HG02870 (cell line): Measurements from ENCODE around the gene FDX1.
"Not testable (repeated sequence)": the region's sequence is repeated elsewhere in the genome, so short reads cannot be mapped to it uniquely, and the experiment has no call there.

Source experiments
- ATAC-seq: cut with Tn5 transposase; IDR thresholded peaks from one replicate; pipeline ENCODE4 v1.9.1; 2021; ENCODE audit warnings: mild to moderate bottlenecking, moderate library complexity; ENCODE audit not compliant: unreplicated experiment

The FDX1 gene

DNA sequence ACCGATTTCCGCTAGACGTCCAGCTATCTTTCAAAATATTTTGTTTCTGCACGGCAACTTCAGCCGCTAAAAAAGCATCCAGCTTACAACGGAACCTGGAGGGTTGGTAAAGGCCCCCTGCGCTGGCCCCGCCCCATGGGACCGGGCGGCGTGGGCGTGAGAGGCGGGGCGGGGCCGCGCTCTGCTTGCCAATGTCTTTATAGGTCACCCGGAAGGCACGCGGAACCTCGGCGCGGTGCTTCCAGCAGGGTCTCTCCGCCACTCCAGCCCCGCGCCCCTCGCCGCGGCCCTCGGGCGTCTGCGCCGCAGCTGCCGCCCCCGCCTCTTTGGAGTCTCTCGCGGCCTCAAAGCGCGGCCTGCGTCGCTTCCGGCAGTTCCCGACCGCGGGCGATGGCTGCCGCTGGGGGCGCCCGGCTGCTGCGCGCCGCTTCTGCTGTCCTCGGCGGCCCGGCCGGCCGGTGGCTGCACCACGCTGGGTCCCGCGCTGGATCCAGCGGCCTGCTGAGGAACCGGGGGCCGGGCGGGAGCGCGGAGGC lies at the start of gene FDX1:
TSS of gene FDX1 (plus strand) at position 218 of the 536 bp plus-strand sequence. CDS start at position 391, 173 bp downstream.
- peak; percentile 83 for ATAC-seq

GRCh38 chr11:110380836-110381622 lies 48.7 kb upstream of the FDX1 start:
- ATAC-seq, result no peak

DNA sequence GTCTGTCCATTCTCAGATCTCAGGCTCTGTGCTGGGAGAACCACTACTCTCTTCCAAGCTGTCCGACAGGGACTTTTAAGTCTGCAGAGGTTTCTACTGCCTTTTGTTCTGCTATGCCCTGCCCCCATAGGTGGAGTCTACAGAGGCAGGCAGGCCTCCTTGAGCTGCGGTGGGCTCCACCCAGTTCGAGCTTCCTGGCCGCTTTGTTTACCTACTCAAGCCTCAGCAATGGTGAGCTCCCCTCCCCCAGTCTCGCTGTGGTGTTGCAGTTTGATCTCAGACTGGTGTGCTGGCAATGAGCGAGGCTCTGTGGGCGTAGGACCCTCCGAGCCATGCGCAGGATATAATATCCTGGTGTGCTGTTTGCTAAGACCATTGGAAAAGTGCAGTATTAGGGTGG lies 41.5 kb upstream of the FDX1 start:
- not testable (repeated sequence) for ATAC-seq

DNA sequence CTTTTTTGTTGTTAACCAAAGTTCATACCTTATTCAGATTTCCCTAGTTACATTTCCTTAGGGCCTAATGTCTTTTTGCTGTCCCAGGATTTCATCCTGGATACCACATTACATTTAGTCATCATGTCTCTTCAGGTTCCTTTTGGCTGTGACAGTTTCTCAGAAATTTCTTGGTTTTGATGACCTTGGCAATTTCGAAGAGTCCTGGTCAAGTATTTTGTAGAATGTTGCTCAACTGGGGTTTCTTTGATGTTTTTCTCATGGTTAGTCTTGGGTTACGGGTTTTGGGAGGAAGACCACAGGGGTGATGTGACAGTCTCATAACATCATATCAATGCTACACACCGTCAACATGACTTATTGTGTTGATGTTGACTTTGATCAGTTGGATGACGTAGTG lies 39.8 kb upstream of the FDX1 start:
- no peak for ATAC-seq

DNA sequence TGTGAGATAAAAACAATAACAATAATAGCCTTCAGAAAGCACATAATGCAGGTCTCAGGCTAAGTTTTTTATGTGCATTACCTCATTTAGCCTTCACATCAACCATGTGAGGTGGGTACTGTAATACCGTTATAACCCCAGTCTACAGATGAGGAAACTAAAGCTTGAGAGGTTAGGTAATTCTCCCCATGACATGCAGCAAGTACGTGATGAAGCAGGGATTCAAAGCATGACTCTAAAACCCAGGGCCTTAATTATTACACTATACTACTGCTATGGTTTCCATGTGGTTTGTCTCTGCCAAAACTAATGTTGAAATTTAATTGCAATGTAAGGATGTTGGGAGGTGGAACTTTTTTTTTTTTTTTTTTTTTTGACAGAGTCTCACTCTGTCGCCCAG lies 37.7 kb upstream of the FDX1 start:
- no peak for ATAC-seq

- ATAC-seq, result not testable (repeated sequence)
Observed at GRCh38 chr11:110397668-110398286, 32.0 kb upstream of the FDX1 start.

DNA sequence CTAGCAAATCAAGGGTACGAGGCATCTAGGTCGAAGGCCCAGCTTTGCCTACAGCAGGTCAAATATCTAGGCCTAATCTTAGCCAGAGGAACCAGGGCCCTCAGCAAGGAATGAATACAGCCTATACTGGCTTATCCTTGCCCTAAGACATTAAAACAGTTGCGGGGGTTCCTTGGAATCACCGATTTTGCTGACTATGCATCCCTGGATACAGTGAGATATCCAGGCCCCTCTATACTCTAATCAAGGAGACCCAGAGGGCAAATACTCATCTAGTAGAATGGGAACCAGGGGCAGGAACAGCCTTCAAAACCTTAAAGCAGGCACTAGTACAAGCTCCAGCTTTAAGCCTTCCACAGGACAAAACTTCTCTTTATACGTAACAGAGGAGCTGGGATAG lies 26.2 kb upstream of the FDX1 start:
- not testable (repeated sequence) for ATAC-seq

- ATAC-seq, result not testable (repeated sequence)
Observed at GRCh38 chr11:110405636-110406035, 24.1 kb upstream of the FDX1 start.

- ATAC-seq, result no peak
Observed at GRCh38 chr11:110407315-110407714, 22.4 kb upstream of the FDX1 start.

DNA sequence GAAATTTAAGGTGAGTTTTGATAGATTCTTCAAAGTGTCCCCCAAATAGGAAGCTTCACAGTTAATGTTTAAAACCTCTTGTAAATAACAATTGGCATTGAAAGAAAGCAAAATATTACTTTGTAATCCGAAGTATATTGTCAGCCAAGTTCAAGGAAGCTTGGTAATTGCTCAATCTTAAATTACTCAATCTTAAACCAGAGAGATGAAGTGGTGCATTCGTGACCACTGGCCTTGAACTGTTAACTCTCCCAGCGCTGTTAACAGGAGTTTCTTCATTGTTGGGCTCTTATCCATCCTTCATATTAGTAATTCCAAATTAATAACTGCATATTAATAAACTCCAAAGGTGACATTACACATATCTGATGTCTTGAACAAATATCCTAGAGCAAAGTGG lies 20.6 kb upstream of the FDX1 start:
- ATAC-seq, result no peak

- no peak for ATAC-seq
Observed at GRCh38 chr11:110410651-110411050, 19.1 kb upstream of the FDX1 start.

DNA sequence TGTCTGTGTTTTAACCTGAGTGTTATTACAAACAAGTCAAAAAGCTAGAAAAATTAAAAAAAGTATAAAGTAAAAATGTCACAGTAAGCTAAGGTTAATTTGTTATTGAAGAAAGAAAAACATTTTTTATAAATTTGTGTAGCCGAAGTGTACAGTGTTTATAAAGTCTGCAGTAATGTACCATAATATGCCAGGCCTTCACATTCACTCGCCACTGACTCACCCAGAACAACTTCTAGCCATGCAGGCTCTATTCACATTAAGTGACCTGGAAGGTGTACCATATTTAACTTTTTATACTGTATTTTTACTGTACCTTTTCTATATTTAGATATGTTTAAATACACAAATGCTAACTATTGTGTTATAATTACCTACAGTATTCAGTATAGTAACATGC lies 14.7 kb upstream of the FDX1 start:
- no peak for ATAC-seq

- not testable (repeated sequence) for ATAC-seq
Observed at GRCh38 chr11:110421658-110422057, 8.1 kb upstream of the FDX1 start.

DNA sequence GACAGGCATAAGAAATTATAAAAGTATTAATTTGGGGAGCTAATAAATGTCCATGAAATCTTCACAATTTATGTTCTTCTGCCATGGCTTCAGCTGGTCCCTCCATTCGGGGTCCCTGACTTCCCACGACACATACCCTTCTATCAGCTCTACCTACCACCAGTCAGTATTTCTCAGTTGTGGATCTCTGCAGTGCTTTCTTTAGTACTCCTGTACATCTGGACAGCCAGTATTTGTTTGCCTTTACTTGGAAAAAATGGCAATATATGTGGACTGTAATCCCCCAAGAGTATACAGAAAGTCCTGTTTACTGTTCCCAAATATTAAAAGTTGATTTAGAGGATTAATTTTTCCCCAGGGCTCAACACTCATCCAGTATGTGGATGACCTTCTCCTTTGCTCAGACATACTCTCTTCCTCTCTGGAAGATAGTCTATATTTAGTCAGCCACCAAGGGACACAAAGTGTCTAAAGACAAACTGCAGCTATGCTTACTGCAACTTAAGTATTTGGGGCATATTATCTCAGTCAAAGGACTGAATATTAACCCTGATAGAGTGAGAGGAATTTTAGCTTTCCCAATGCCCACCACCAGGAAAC lies 7.3 kb upstream of the FDX1 start:
- no peak for ATAC-seq

- ATAC-seq, result no peak
Observed at GRCh38 chr11:110424775-110425444, 4.8 kb upstream of the FDX1 start.

DNA sequence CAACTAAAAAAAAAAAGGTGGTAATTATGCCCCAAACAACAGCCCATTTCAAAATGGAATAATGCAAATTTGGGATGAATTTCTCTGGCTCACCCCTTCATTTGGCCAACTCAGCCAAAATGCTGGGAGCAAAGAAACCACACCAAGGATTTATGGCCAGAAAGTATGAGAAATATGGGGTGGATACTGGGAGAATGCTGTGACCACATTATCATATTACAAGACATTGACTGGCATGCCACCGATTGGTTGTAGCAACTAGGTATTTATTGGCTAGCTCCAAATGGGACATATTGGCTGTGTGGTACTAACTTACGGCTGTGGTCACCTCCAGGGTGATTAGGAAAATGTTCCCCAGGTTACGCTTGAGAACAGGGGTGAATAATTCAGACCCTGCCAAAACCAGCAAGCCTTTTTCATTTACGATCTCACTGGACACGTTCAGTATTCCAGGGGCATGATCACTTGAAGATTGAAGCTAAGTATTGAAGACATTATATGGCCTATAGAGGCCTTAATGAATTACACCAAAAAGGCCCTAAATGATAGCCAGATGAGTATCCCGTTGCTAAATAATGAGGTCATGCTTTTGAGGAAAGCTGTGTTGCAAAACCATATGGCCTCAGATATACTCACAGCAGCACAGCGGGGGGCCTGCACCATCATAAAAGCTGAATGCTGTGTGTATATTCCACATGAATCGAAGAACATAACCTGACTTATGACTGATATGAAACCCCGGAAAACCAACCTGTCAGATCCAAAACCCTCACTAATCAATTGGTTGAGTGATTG lies 3.8 kb upstream of the FDX1 start:
- no peak for ATAC-seq

GRCh38 chr11:110428040-110428439 lies 1.7 kb upstream of the FDX1 start:
- no peak for ATAC-seq

- no peak for ATAC-seq
Observed at GRCh38 chr11:110428956-110429730, 605 bp upstream of the FDX1 start.

DNA sequence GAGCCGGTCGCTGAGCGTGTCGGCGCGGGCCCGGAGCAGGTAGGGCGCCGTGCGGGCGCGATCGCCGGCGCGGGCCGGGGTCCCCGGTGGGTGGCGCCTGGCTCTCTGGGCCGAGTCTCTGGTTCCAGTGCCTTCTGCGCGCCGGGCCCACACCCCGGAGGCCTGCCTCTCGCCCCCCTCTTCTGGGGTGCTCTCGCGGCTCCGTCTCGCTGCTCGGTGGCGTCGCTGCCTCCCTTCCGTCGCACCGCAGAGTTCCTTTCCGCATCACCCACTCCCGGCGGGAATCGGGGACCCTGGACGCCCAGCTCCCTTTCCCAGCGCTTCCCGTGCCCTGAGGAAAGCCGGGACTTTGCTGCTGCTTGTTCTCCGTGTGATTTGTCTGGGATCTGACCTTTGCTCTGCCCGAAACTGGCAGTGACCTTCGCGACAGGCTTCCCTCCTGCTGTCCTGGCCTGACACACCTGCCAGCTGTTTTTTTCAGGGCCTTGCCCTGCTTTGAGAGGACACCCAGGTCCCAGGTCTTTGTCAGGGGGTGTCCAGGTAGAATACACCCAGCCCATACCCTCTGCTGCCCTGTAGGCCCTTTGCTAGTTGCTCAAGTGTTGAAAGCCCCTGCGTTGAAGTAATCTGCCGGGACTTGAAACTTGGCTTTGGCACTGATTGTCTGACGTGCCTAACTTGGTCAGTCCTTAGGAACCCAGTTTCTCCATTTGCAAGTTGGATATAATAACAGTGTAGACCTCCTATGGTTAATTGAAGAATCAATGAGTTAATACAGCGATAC lies 711 bp downstream of the FDX1 start:
- ATAC-seq, result peak; percentile 31
